HG03139 (cell line): ENCODE results near the gene CSNK1G2.

ENCODE experiments used
- ATAC-seq: cut with Tn5 transposase; IDR thresholded peaks from one replicate; pipeline ENCODE4 v1.9.1; 2021; ENCODE audit not compliant: unreplicated experiment

Gene CSNK1G2

DNA sequence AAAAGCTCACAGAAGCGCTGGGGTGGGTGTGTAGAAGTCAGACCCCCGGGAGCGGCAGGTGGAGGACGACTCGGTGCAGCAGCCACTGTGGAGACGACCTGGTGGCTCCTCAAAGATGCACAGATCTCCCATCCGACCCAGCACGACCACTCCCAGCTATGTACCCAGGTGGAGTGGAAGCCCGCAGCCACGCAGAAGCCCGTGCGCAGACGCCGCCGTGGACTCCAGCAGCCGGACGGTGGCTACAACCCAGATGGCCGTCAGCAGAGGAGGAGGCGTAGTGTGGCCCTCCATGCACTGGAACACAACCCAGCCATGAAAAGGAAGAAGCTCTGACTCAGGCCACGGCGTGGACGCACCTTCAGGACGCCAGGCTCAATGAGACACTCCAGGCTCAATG lies 21.7 kb downstream of the CSNK1G2 start:
- no peak for ATAC-seq

DNA sequence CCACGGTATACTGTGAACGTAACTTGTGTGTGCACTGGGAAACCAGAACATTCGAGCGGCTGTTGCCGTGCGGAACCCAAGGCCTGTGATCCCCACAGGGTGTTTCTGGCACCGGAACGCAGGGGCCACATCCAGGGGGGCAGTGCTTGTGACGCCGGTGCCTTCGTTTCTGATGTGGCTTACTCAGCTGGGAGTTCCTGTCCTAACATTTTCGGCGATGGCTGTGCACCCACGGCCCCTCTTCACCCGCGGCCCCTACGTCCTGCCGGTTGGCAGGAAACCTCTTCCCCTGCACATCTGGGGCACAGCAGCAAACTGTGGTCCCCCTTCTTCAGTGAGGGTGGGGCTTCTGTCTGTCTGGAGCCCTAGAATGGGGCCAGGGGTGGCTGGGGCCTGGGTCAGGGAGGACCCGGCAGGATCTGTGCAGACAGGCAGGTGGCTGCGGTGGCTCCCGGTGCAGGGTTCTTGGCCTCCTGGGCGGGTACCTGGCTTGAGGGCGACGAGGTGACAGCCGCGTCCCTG lies 26.2 kb downstream of the CSNK1G2 start:
- no peak for ATAC-seq

DNA sequence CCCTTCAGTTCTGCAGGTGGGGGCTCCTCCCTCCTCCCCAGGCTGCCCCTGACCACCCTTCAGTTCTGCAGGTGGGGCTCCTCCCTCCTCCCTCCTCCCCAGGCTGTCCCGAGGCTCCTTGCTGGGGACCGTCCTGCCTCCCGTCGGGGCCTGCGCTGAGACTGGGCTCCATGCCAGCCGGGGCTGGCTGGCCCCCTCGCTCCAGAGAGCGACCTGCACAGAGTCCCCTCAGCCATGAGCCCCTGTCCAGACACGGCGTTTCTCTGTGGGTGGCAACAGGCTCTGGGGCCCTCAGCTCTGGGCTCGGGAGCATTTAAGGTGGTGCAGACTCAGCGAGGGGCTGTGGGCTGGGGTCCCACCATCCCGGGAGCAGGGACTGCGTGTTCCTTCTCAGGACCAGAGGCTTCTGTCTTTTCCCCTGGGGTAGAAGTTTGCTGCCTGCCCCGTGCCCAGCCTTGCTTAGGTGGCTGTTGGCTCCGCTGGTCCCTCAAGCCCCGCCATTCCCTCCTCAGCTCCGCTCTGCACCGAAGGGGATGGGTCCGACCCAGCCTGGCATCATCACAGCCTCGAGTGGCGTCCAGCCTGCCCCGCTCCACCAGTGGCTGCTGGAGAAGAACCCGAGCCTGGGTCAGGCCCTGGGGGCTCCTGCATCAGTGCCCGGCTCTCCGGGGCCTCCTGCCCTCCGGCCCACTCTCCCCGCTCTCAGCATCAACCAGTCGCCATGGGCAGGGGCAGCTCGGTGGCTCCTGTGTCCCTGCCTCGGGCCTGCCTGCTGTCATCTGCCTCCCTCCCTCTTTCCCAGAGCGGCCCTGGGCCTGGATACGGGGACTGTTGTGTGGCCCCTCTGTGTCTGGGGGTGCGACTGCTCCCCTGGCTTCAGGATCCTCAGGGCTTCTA lies 27.6 kb downstream of the CSNK1G2 start:
- no peak for ATAC-seq

- no peak for ATAC-seq
These were observed 28.4 kb downstream of the CSNK1G2 start for GRCh38 chr19:1969176-1970002.

GRCh38 chr19:1970003-1970805 lies 29.2 kb downstream of the CSNK1G2 start:
- ATAC-seq, result no peak

DNA sequence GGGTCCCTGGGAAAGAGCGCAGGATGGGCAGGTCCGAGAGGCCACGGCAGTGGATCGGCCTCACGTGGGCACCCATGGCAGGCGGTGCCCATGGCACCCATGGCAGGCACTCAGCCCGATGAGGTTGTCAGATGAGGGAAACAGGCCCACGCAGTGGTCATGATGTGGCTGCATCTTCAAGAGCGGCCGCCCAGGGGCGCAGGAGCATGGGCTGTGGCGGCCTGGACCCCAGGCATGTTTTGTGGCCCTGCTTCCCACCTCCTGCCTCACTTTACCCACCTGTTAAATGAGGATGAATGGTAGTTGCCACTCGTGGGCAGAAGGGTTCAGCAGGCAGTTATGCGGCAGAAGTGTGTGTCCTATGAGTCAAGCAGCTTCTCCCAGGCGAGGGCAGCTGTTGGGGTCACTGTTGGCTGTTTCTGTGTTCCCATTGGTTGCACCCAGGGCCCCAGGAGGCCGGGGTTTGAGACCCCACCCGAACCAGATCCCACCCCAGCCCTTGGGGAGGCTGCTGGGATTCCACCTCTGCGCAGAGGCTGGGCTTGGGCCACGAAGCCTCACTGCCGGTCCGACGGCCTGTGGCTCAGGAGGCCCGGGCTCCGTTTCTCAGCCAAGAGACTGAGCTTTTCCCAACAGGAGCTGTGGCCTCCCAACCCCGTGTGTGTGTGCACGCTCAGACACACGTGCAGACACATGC lies 30.0 kb downstream of the CSNK1G2 start:
- ATAC-seq, result no peak

- no peak for ATAC-seq
These were observed 33.6 kb downstream of the CSNK1G2 start for GRCh38 chr19:1974381-1975161.

- ATAC-seq, result no peak
These were observed 34.1 kb downstream of the CSNK1G2 start for GRCh38 chr19:1975162-1975480.

DNA sequence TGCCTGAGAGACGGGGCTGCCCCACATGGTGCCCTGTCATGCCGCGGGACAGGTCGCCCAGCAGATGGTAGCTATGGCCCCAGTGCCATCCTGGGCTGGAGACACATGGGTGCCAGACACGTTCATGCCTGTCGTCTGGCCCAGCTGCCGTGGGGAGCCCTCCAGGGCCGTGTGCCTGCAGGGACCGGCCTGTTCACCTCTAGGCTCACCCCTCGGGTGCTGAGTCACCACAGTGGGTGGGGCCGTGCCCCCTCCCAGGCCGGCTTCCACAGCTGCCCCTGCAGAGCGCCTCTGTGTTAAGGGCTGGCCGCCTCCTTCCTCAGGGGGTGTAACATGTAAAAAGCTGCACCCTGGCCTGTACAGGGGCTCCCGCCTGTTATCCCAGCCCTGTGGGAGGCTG lies 36.1 kb downstream of the CSNK1G2 start:
- ATAC-seq, result no peak

- no peak for ATAC-seq
These were observed 37.4 kb downstream of the CSNK1G2 start for GRCh38 chr19:1978346-1978894.

- ATAC-seq, result no peak
These were observed 38.0 kb downstream of the CSNK1G2 start for GRCh38 chr19:1979017-1979416.

GRCh38 chr19:1979642-1980041 lies 38.7 kb downstream of the CSNK1G2 start:
- ATAC-seq, result no peak

DNA sequence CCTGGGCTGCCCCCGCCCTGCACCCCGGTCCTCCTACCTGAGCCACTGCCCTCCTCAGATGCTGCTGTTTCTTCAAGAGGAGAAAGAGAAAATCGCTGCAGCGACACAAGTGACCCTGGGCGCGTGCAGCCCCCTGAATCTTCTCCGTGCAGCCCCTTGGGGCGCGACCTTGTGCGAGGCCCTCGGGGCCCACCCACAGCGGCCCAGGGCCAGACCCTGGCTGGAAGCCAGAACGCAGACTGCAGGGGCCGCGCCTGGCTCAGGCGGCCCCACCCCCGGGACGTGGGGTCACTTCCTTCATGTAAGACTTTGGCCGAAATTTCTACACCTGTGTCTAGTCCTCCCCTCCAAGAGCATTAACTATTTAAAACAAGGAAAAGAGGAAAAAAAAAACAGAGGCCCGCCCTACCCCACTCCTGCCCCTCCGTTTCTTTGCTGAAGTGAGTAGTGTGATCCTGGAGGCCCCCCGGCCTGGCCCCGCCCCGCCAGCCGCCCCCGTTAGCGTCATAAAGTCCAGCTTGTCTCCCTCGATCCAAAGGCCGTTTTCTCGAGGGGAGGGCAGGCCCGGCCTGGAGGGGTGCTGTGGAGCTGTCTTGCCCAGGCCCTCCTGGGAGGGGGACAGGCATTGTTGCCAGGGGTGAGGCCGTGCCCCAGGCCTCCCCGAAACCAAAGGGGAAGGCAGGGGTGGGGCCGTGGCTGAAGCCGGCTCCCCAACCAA lies 39.3 kb downstream of the CSNK1G2 start:
- ATAC-seq, result no peak

- no peak for ATAC-seq
These were observed 39.8 kb downstream of the CSNK1G2 start for GRCh38 chr19:1980809-1981181.

GRCh38 chr19:1981253-1981652 lies 40.3 kb downstream of the CSNK1G2 start:
- no peak for ATAC-seq

- no peak for ATAC-seq
These were observed 43.4 kb downstream of the CSNK1G2 start for GRCh38 chr19:1984357-1984756.

GRCh38 chr19:1985588-1986356 lies 44.8 kb downstream of the CSNK1G2 start:
- ATAC-seq, result no peak
